ENCODE data around the gene OPCML.

The OPCML gene

GRCh38 chr11:132763503-132763902, 768.8 kb downstream of the OPCML start:
- DNase-seq: no peak

GRCh38 chr11:132755934-132756333, 776.4 kb downstream of the OPCML start:
- no peak for DNase-seq

GRCh38 chr11:132751516-132752250, 780.6 kb downstream of the OPCML start:
- no peak for DNase-seq

GRCh38 chr11:132746305-132746704, 786.0 kb downstream of the OPCML start:
- no peak for DNase-seq

- no peak for DNase-seq
Measured at GRCh38 chr11:132745306-132745705, 787.0 kb downstream of the OPCML start.

- DNase-seq: no peak
Measured at GRCh38 chr11:132744771-132745170, 787.5 kb downstream of the OPCML start.

GRCh38 chr11:132743601-132744000, 788.7 kb downstream of the OPCML start:
- DNase-seq: no peak

- DNase-seq: no peak
Measured at GRCh38 chr11:132742929-132743328, 789.4 kb downstream of the OPCML start.

- DNase-seq: no peak
Measured at GRCh38 chr11:132734217-132734616, 798.1 kb downstream of the OPCML start.

GRCh38 chr11:132728026-132728425, 804.3 kb downstream of the OPCML start:
- DNase-seq: no peak

- no peak for DNase-seq
Measured at GRCh38 chr11:132721526-132721925, 810.8 kb downstream of the OPCML start.

- no peak for DNase-seq
Measured at GRCh38 chr11:132719684-132720083, 812.6 kb downstream of the OPCML start.

GRCh38 chr11:132718711-132719671, 813.3 kb downstream of the OPCML start:
- DNase-seq: peak; percentile 37

GRCh38 chr11:132717824-132718223, 814.5 kb downstream of the OPCML start:
- no peak for DNase-seq

GRCh38 chr11:132716037-132716436, 816.3 kb downstream of the OPCML start:
- no peak for DNase-seq

- DNase-seq: no peak
Measured at GRCh38 chr11:132714859-132715440, 817.4 kb downstream of the OPCML start.

GRCh38 chr11:132712466-132712865, 819.8 kb downstream of the OPCML start:
- no peak for DNase-seq

- DNase-seq: no peak
Measured at GRCh38 chr11:132704781-132705375, 827.4 kb downstream of the OPCML start.

GRCh38 chr11:132692891-132693290, 839.4 kb downstream of the OPCML start:
- DNase-seq: no peak

- DNase-seq: no peak
Measured at GRCh38 chr11:132691848-132692550, 840.3 kb downstream of the OPCML start.

- DNase-seq: no peak
Measured at GRCh38 chr11:132686886-132687285, 845.4 kb downstream of the OPCML start.

GRCh38 chr11:132685174-132685611, 847.1 kb downstream of the OPCML start:
- DNase-seq: no peak
